NCI-H2107 treated with DMSO at 0.1 percent for 48 hours (cell line): ENCODE measurements around the gene HYCC2.
"Not testable (repeated sequence)": the region's sequence is repeated elsewhere in the genome, so short reads cannot be mapped to it uniquely, and the experiment has no call there.

Experiments used
- DNase-seq: peaks from one replicate; lab custom pipeline; 2025; ENCODE audit not compliant: unreplicated experiment; lab: John Stamatoyannopoulos, UW

HYCC2 gene

DNA sequence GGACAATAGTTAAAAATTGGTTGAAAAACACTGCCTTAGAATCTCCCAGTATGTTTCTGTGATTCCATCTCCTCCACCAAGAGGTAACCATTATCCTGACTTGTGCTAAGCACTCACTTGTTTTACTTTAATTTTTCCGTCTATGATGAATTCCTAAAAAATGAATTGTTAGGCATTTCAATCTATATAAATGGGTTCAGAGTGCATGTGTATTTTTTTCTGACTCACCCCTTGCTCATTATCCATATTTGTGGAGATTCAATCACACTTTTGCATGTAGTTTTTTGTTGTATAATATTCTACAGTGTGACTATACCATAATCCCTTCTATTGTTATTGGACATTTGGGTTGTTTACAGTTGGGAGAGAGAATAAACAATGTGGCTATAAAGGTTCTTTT is 1.6 kb upstream of the HYCC2 start:
- no peak for DNase-seq

DNA sequence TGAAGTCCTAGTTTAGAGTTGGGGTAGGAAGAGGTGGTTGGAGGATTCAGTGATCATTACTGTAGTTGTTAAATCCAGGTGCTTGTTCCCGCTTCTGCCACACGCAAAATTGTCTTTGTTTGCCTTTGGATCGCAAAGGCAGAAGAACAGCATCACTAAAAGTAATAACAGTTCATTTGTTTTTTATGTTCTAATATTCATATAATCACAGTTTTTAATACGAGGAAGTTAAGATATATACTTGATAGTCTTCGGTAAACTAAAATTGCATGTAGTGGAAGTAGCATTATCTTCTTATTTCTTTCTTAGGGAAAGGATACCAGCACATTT is 695 bp upstream of the HYCC2 start:
- DNase-seq, result no peak

DNA sequence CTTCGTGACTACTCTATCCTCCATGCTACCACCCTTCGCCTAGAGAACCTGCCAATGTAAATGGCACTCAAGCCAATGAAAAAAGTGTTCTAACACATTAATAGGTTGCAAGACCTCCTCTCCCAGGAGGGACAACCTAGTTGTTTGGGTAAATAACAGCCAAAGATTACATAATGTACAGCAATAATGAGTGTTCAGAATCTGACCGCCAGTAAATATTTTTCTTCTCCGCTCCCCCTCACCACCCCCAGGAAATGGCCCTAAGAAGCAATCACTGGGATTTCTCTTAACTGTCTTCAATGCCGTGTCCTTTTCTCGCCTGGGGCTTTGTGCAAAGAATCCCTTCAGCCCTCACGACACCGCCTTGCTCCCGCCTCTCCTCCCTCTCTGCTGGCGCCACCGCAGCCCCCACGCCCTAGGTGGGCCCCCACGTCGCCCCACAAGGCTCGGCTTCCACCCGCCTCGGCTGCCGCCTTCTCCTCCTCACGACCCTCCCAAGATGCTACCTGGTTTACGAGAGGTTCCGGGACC is 458 bp downstream of the HYCC2 start:
- DNase-seq, result no peak

DNA sequence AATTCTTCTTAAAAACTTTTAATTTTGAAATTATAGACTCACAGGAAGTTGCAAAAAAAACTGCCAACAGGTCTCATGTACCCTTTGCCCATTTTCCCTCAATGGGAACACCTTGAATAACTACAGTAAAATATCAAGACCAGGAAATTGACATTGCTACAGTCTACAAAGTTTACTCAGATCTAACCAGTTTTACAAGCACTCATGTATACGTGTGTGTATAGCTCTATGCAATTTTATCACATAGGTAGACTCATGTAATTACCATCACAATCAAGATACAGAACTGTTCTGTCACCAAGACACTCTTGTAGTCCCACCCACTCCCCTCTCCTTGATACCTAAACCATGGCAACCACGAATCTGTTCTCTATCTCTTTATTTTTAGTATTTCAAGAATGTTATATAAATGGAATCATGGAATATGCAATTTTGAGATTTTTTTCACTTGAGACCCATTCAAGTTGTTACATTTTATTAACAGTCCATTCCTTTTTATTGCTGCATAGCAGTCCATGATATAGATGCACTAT is 6.6 kb downstream of the HYCC2 start:
- no peak for DNase-seq

DNA sequence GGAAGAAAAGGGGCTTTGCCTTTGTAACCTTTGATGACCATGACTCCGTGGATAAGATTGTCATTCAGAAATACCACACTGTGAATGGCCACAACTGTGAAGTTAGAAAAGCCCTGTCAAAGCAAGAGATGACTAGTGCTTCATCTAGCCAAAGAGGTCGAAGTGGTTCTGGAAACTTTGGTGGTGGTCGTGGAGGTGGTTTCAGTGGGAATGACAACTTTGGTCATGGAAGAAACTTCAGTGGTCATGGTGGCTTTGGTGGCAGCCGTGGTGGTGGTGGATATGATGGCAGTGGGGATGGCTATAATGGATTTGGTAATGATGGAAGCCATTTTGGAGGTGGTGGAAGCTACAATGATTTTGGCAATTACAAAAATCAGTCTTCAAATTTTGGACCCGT is 8.0 kb downstream of the HYCC2 start:
- not testable (repeated sequence) for DNase-seq

DNA sequence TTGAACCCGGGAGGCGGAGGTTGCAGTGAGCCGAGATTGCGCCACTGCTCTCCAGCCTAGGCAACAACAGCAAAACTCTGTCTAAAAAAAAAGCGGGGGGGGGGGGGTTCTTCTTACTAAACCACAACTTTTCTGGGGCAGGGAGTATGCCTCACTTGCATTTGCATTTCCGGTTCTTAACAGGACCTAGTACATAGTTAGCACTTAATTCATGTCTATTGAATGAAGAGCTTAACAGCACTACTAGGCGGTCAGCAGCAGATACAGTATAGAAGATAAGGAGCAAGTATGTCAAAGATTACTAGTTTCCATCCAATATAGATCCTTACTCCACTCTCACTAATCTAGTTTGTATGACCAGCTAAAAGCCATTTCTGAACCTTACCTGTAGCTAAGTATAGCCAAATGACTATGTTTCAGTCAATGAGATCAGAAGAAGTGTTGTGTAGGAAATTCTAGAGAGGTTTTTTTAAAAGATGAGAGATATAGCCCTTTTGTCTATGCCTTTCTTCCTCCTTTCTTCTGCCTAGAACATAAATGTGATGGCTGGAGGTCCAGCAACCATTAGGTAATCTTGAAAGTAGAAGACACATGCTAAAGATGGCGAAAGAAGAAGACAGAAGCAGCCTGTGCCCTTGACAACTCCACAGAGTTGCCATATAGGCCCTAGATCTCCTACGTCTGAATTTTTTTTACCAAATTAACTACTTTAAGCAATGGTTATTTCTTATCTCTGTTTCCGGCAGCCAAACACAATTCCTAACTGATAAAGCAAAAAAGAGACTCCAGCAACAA is 11.3 kb downstream of the HYCC2 start:
- no peak for DNase-seq

DNA sequence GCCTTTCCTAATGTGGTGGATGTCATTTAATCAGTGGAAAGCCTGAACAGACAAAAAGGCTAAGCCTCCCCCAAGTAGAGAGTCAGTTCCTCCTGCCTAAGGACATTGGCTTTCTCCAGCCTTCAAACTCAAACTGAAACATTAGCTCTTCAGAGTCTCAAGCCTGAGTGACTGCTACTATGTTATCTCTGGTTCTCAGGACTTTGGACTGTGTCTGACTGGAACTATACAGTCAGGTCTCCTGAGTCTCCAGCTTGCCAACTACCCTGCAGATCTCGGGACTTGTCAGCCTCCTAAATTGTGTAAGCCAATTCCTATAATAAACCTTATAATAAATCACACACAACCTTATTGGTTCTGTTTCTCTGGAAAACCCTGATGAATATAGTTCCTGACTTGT is 12.6 kb downstream of the HYCC2 start:
- DNase-seq, result no peak

DNA sequence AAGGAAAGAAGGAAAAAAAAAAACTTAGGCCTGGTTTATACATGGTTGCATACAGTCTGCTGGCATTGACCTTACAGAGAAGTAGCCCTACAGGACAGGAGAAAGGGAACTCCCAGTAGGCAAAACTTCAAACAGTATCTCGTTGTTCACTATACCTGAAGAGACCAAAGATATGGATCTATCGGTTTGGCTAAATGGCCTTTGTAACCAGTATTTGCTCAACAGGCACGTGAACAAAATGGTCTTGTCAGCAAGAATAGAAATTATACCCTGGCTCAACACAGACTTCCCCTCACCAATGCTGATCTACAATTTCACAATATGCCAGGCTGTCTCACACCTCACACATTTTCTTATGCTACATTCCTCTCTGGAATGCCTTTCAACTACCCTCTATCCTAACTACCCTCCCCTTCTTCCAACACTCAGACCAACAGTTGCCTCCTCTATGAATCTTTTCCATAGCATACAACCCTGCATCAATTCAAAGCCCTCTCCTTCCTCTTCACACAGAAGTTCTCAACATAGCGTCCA is 13.7 kb downstream of the HYCC2 start:
- no peak for DNase-seq

DNA sequence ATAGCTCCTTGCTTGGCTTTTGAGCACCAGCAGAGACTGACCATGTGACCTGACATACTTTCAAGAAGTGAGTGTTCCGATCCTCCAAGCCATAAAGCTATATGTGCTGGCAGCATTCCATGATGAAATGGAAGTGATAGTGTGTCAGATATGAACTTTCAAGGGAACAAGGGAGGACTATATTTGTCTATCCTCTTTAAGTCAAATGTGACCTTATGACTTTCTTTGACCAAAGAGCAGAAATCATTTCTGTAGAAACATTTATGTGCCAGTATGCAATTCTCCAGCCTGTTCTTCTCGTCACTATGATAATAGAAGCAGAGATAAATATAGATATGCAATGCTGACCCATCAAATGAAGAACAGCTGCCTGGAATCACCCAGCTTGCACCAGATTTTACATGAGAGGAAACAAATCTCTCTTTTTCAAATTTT is 14.4 kb downstream of the HYCC2 start:
- no peak for DNase-seq

DNA sequence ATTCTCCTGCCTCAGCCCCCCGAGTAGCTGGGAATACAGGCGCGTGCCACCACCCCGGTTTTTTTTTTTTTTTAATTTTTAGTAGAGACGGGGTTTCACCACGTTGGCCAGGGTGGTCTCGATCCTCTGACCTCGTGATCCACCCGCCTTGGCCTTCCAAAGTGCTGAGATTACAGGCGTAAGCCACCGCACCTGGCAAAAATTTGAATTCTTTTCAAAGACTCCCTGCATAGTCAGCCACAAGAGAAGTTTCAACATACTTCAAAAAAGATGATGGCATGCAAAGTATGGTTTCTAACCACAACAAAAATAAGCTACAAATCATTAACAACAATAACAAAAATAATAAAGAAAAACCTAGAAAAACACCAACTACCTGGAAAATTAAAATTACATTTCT is 22.0 kb downstream of the HYCC2 start:
- DNase-seq, result no peak

DNA sequence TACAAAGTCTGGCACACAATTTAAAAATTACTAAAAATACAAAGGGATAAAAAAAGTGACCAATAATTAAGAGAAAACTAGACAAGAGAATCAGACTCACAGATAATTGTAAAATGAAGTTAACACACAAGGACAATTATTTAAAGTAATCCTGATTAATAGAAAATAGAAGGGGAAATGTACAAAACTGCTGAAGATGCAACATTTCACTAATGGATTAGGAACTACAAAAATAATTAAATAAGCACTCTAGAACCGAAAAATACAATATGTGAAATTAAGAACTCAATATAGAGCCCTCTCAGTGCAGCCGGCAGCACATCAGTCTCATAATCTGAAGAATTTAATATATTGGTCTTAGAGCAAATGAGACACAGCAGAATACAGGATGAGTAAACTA is 24.6 kb downstream of the HYCC2 start:
- DNase-seq, result no peak

DNA sequence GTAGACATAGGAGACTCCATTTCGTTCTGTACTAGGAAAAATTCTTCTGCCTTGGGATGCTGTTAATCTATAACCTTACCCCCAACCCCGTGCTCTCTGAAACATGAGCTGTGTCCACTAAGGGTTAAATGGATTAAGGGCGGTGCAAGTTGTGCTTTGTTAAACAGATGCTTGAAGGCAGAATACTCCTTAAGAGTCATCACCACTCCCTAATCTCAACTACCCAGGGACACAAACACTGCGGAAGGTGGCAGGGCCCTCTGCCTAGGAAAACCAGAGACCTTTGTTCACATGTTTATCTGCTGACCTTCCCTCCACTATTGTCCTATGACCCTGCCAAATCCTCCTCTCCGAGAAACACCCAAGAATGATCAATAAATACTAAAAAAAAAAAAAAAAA is 28.4 kb downstream of the HYCC2 start:
- DNase-seq, result not testable (repeated sequence)

DNA sequence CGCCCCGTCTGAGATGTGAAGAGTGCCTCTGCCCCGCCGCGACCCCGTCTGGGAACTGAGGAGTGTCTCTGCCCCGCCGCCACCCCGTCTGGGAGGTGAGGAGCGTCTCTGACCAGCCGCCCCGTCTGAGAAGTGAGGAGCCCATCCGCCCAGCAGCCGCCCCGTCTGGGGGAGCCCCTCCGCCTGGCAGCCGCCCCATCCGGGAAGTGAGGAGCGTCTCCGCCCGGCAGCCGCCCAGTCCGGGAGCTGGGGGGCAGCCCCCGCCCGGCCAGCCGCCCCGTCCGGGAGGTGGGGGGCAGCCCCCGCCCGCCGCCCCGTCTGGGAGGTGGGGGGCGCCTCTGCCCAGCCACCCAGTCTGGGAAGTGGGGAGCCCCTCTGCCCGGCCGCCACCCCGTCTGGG is 29.0 kb downstream of the HYCC2 start:
- DNase-seq, result not testable (repeated sequence)

DNA sequence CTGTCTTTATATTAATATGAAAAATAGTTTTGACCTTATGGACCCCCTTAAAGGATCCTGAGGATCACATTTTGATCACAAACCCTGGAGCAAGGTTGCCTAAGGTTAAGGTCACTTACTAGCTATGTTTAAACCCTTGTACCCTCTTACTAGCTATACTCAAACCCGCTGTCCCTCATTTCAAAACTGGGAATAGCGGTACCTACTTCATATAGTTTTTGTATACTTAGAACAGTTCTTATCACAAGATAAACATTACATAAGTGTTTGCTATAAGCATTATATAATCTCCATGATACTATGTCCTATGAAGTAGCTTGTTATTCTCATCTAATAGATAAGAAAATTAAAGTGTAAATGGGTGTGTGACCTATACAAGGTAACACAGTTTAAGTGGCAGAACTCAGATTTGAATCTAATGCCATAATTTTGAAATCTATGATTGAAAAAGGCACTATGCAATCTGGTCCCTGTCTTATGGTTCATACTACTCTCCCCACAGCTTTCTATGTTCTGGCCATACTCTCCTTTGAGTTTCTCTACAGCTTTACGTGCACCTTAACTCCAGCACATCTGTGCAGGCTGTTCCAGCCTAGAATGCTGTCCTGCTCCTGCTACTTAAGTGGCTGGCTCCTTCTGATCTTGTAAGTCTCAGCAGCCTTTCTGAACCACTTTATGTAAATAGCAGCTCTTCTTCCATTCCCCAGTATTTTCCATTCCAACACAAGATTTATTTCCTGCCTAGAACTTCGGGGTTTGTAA is 30.4 kb downstream of the HYCC2 start:
- no peak for DNase-seq

DNA sequence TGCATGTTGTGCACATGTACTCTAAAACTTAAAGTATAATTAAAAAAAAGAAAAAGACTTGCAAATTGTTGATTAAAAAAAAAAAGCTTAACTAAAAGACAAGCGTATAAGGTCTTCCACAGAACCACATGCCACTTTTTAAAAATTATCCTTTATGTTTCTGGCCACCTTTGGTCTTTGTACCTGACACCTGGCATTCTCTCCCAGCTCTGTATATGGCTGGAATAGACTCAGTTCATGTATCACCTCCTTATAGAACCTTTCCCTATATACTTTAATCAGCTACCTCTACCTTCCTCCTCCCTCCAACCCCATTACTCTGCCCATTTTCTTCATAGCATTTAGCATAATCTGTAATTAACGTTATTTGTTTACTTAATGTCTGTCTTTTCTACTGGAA is 32.6 kb downstream of the HYCC2 start:
- DNase-seq, result no peak

DNA sequence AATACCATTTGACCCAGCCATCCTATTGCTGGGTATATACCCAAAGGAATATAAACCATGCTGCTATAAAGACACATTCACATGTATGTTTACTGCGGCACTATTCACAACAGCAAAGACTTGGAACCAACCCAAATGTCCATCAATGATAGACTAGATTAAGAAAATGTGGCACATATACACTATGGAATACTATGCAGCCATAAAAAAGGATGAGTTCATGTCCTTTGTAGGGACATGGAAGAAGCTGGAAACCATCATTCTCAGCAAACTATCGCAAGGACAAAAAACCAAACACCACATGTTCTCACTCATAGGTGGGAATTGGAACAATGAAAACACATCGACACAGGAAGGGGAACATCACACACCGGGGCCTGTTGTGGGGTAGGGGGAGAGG is 33.1 kb downstream of the HYCC2 start:
- not testable (repeated sequence) for DNase-seq

DNA sequence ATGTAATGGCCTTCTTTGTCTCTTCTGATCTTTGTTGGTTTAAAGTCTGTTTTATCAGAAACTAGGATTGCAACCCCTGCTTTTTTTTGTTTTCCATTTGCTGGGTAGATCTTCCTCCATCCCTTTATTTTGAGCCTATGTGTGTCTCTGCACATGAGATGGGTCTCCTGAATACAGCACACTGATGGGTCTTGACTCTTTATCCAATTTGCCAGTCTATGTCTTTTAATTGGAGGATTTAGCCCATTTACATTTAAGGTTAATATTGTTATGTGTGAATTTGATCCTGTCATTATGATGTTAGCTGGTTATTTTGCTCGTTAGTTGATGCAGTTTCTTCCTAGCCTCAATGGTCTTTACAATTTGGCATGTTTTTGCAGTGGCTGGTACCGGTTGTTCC is 37.1 kb downstream of the HYCC2 start:
- DNase-seq, result not testable (repeated sequence)

DNA sequence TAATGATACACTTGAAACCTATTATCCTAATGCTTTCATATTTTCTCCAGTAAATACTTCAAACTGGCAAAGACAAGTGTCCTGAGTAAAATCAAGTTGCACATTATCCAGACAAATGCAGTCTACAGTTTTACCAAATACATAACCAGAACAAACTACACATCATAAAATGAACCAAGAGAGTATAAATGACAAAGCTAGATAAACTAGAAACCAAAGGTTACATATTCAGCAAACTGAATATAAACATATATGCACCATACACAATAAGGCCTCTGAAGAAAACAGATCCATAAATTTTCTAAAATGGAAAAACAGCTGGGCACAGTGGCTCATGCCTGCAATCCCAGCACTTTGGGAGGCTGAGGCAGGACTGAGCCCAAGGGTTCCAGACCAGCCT is 47.0 kb downstream of the HYCC2 start:
- DNase-seq, result no peak

DNA sequence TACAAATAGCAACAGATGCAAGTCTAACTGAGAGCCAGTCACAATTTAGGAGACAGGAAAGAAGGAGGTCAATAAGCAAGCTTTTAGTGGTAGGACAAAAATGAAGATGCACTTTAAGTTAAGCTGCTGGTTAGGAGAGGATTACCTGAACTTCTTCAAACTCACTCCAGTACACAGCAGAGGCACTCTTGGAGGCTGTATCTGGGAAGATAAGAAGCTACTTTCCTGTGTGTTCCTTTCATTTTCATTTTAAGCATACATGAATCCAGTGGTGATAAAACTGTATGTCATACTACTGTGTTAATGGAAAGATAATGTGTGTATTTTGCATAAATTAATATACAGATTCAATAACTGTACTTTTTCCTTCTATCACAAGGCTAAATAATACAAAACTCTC is 49.6 kb downstream of the HYCC2 start:
- DNase-seq, result no peak
